Left renal pelvis (tissue), 4 donors: ENCODE measurements around the gene COL25A1. TPM values are rescaled to one million over a fixed set of nuclear protein-coding genes. Genes with fewer than 3 reads are reported as not detected.
"Not testable (repeated sequence)": the region's sequence is repeated elsewhere in the genome, so short reads cannot be mapped to it uniquely, and the experiment has no call there.

ENCODE experiments used
- DNase-seq, 4 donors: peaks; one replicate each; pipeline ENCODE4 v3.0.0-alpha.2; 2013; ENCODE audit warnings: low read depth in 4 of 4, low spot score in 3 of 4
- polyA plus RNA-seq, 4 donors: library from polyadenylated mRNA; unstranded; fragments of 120-200 nt; gene quantifications; one replicate each; pipeline ENCODE4 v1.2.1, GENCODE V29; 2013; ENCODE audit not compliant: insufficient read length in 4 of 4

COL25A1 gene
- polyA plus RNA-seq, 4 donors = 12.5 to 28.5 (median 17.1) TPM

- not testable (repeated sequence) for DNase-seq
Measured at GRCh38 chr4:109076709-109077108, 225.7 kb downstream of the COL25A1 start.

- DNase-seq = no peak
Measured at GRCh38 chr4:109075621-109076020, 226.8 kb downstream of the COL25A1 start.

- DNase-seq = no peak
Measured at GRCh38 chr4:109072595-109072994, 229.9 kb downstream of the COL25A1 start.

GRCh38 chr4:109070677-109071076 is 231.8 kb downstream of the COL25A1 start:
- not testable (repeated sequence) for DNase-seq

- DNase-seq = no peak
Measured at GRCh38 chr4:109067508-109068235, 234.8 kb downstream of the COL25A1 start.

GRCh38 chr4:109065006-109065405 is 237.5 kb downstream of the COL25A1 start:
- no peak for DNase-seq

GRCh38 chr4:109053257-109053656 is 249.2 kb downstream of the COL25A1 start:
- no peak for DNase-seq

GRCh38 chr4:109052821-109053220 is 249.6 kb downstream of the COL25A1 start:
- DNase-seq = no peak

- DNase-seq = no peak
Measured at GRCh38 chr4:109051054-109051453, 251.4 kb downstream of the COL25A1 start.

GRCh38 chr4:109049926-109050325 is 252.5 kb downstream of the COL25A1 start:
- DNase-seq = no peak

- DNase-seq = no peak
Measured at GRCh38 chr4:109046471-109047201, 255.8 kb downstream of the COL25A1 start.

GRCh38 chr4:109044431-109044830 is 258.0 kb downstream of the COL25A1 start:
- no peak for DNase-seq

GRCh38 chr4:109043286-109043685 is 259.2 kb downstream of the COL25A1 start:
- no peak for DNase-seq

GRCh38 chr4:109041463-109042360 is 260.7 kb downstream of the COL25A1 start:
- DNase-seq = no peak

GRCh38 chr4:109040441-109040840 is 262.0 kb downstream of the COL25A1 start:
- DNase-seq = no peak

- no peak for DNase-seq
Measured at GRCh38 chr4:109037026-109037425, 265.4 kb downstream of the COL25A1 start.

- no peak for DNase-seq
Measured at GRCh38 chr4:109033993-109034392, 268.5 kb downstream of the COL25A1 start.

- no peak for DNase-seq
Measured at GRCh38 chr4:109032671-109033070, 269.8 kb downstream of the COL25A1 start.

GRCh38 chr4:109029987-109030386 is 272.5 kb downstream of the COL25A1 start:
- DNase-seq = no peak

GRCh38 chr4:109027016-109027500 is 275.4 kb downstream of the COL25A1 start:
- no peak for DNase-seq

- no peak for DNase-seq
Measured at GRCh38 chr4:109026588-109026987, 275.9 kb downstream of the COL25A1 start.
